HL-60 (cell line): ENCODE data around the gene ZFAND2B.

Experiments used
- GABPA ChIP-seq: IDR thresholded peaks from 2 replicates; pipeline ENCODE4 v1.6.1; 2012; ENCODE audit warnings: low read depth
- POLR2AphosphoS5 ChIP-seq: IDR thresholded peaks from 2 replicates; pipeline ENCODE4 v1.6.1; 2012; ENCODE audit warnings: low read depth
- SPI1 ChIP-seq: IDR thresholded peaks from 2 replicates; pipeline ENCODE4 v1.6.1; 2012; ENCODE audit warnings: low read depth, mild to moderate bottlenecking, borderline replicate concordance
- TF ChIP-seq, protein P1 (sequence below): IDR thresholded peaks from one replicate; pipeline ENCODE4 v1.5.1; 2011; ENCODE audit warnings: low read length, control low read depth, inconsistent platforms; ENCODE audit not compliant: insufficient read depth

DNA sequence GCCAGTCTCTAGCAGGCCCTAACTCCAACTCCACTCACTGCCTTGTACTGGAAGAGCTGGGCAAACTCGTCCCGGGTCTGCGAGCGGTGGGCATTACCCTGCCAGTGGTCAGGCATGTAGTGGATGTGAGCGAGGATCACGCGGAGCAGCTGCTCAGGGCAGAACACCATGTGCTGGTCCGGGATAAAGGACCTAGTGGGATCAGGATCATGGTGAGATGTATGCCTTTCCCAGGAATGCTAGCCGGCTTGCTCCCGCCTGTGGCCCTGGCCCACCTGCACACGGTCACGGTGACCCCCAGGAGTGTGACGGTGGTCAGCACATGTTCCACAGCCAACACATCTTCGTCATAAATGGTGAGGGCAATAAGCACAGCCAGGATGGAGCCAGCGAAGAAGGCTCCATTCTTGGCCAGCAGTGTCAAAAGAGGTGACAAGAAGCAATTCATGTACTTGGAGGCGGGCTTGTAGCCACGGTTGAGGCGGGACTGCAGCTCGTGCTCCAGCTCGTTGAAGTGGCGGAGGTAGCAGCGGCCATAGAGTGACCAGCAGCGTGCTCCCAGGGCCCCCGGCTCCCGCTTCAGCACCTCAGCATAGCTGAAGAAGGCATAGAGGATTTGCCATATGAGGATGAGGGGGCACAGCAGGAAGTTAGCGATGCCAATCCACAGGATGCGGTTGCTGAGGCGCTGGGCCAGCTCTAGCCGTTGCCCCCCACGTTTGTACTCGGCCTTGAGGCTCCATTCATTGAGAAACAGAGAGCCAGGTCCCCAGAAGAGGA, 17.4 kb downstream of the ZFAND2B start:
- TF ChIP-seq, protein P1, sequence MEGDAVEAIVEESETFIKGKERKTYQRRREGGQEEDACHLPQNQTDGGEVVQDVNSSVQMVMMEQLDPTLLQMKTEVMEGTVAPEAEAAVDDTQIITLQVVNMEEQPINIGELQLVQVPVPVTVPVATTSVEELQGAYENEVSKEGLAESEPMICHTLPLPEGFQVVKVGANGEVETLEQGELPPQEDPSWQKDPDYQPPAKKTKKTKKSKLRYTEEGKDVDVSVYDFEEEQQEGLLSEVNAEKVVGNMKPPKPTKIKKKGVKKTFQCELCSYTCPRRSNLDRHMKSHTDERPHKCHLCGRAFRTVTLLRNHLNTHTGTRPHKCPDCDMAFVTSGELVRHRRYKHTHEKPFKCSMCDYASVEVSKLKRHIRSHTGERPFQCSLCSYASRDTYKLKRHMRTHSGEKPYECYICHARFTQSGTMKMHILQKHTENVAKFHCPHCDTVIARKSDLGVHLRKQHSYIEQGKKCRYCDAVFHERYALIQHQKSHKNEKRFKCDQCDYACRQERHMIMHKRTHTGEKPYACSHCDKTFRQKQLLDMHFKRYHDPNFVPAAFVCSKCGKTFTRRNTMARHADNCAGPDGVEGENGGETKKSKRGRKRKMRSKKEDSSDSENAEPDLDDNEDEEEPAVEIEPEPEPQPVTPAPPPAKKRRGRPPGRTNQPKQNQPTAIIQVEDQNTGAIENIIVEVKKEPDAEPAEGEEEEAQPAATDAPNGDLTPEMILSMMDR, result no peak
- TF ChIP-seq SPI1 (no peak), GABPA (no peak), POLR2AphosphoS5 (no peak)
